HG03460 (cell line): ENCODE results near the gene EGFLAM.

Experiments
- ATAC-seq: cut with Tn5 transposase; IDR thresholded peaks from one replicate; pipeline ENCODE4 v1.9.1; 2021; ENCODE audit not compliant: unreplicated experiment

The EGFLAM gene

GRCh38 chr5:38265546-38266179, 7.3 kb downstream of the EGFLAM start:
- ATAC-seq, result peak; percentile 81

DNA sequence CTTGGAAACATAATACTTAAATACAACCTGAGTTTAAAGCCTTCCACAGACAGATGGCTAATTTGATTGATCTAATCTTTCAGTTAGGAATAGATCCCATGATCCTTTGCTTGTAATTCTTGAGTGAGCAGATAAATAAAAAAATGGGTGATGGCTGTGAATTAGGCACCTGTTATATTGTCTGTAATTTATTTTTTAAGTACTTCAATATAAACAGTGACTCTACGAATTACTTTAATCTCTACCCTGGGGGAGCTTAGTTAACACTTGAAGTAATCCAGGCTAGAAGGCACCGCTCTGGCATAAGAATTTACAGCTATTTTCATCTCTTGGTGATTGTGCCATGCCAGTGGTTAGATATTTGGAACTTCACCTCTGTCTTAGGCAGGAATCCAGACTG, 9.0 kb downstream of the EGFLAM start:
- no peak for ATAC-seq

DNA sequence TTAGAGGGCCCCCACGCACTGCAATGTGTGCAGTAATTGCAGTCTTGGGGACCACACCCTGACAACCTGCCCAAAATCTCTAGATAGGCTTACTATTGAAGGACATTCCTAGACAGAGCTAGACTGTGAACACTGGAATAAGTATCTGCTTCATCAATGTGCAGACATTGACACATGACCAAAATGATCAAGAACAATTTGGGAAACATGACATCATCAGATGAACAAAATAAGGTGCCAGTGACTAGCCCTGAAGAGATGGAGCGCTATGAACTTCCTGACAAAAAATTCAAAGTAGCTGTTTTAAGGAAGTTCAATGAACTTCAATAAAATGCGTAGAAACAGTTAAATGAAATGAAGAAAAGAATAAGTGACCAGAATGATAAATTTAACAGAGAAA, 15.3 kb downstream of the EGFLAM start:
- no peak for ATAC-seq

DNA sequence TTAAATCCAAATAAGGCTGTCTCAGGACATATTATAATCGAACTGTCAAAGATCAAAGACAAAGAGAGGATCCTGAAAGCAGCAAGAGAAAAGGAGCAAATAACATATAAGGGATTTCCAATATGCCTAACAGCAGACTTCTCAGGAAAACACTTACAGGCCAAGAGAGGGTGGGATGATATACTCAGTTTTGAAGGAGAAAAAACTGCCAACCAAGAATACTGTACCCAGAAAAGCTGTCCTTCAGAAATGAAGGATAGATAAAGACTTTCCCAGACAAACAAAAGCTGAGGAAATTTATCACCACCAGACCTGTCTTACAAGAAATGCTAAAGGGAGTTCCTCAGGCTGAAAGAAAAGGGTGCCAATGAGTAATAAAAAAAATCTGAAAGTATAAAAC, 16.0 kb downstream of the EGFLAM start:
- no peak for ATAC-seq

GRCh38 chr5:38284384-38284783, 26.0 kb downstream of the EGFLAM start:
- ATAC-seq, result no peak

DNA sequence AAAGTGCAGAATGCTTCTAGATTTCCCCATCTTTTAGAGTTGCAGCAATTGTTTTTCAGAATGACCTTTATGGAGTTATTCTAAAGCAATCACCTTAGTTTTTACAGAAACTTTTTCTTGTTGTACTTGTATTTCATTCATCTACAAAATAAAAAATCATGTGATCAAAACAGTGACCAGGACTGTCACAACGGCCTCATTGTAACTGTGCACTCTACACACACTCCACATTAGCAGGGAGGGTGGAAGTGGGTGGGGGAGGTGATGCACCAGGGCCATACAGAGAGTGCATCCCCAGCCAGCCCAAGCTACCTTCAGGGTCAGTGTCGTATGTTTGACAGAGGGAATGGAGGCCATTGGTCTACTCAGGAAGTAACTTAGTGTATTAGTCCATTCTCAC, 26.9 kb downstream of the EGFLAM start:
- ATAC-seq, result no peak

DNA sequence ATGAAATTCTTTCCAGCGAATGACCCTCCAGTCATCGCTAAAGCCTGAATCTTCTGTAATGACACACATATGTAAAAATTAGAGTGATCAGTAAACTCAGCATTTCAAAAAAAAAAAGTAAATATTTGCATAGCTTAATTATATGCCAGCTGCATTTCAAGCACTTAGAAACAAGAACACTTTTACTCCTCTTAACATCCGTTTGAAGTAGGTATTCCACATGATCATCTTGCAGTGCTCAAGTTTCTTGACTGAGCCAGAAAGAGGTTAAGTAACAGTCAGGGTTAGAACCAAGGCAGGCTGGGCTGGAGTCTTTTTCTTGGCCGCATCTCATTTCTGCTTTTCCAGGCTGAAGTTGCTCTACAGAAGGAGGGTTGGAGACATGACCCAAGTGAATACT, 27.6 kb downstream of the EGFLAM start:
- ATAC-seq, result no peak

DNA sequence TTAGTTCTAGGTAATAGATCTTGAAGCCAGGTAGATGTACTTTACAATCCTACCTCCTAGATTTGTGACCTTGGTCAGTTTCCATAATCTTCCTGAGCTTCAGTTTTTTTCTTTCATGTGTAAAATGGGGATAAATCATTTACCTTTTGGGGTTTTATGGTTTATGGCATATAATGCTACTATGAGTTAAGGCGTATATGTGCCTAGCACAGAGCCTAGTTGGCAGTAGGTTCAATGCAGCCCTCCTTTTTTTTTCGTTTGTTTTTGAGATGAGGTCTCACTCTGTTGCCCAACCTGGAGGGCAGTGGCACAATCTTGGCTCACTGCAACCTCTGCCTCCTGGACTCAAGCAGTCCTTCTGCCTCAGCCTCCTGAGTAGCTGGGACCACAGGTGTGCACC, 28.8 kb downstream of the EGFLAM start:
- ATAC-seq, result no peak

DNA sequence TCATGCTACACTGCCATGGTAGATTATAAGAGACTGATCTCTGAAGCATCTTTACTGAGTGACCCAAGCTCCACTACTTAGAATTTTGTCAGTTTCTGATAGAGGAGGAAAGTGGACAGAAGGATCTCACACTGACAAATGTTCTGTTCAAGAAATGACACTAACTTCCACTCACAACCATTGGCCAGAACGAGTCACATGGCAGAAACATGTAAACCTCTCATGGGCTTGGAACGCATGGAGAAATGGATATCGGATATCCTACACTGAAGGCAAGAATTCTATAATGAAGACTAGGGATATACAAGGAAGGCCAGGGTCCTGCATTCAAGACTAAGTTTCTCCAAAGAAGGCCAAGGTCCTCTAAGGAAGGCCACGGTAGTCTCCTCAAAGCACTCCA, 31.1 kb downstream of the EGFLAM start:
- no peak for ATAC-seq

GRCh38 chr5:38290028-38290653, 31.8 kb downstream of the EGFLAM start:
- no peak for ATAC-seq

DNA sequence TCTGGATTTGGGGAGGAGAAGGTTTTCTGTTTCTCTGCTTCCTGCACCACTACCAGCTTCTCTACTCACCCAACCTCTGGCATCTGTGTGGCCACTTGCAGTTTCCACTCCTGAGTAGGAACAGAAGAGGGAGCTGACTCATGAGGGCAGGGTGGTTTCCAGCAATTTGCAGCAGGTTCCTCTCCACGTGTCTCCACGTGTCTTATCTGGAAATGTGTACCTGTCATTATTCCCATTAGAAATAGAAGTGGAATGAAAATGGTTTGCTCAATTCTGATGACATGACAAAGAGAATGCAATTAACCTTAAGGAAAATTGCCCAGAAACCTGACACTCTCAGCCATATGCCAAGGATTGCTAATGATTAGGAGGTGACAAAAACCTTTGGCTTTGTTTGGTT, 33.0 kb downstream of the EGFLAM start:
- ATAC-seq, result no peak

DNA sequence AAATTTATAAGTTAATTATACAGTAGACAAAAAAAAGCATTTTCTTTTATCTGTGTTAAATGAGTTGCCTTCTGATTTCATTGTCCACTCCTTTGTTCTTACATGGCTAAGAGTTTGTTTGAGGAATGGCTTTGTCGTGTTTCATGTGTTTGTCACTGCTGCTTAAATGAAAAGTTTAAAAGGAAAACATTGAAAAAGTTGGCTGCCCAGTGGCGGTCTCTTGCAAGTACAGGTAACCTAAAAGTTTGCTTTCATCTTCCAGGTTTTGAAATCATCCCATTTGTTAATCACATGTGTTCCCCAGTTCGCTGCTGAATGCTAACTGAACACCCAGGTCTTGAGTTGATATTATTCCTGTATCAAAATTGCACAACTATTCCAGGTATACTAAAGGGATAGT, 33.9 kb downstream of the EGFLAM start:
- no peak for ATAC-seq

DNA sequence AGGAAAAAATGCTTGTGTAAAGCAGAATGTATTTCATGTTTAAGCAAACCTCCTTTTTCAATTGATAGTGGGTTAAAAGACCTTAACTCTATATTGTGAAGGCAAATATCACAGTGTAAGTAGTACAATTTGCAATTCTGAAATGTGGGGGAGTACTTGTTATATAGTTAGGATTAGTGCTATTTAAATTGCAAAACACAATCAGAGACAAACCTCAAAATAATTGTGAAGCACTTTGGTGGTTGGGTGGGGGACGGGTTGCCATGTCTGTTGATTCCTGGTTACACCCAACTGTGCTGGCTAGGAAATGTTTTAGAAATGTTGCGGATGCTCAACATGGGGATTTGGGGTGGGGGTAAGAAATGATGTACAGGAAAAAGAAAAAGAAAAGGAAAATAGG, 37.4 kb downstream of the EGFLAM start:
- no peak for ATAC-seq

GRCh38 chr5:38297830-38298608, 39.7 kb downstream of the EGFLAM start:
- ATAC-seq, result no peak

GRCh38 chr5:38299585-38299984, 41.2 kb downstream of the EGFLAM start:
- ATAC-seq, result no peak

- no peak for ATAC-seq
Observed at GRCh38 chr5:38305148-38305547, 46.8 kb downstream of the EGFLAM start.

DNA sequence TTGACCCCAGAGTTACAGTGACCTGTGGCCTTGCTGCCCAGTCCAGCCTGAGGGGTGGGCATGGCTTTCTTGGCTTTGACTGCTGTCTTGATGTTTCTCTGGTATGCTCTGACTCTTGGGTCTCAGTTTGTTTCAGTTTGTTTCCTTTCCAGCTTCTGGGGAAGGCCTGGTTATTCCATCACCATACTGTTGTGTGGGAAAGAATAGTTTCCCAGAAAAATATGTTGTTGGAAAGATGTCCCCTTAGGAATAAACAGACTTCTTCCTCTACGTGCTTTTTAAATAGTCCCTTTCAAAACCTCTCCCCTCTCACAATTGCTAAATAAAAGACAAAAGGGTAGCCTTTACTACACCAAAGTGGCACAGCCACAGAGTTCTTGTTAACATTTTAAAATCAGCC, 49.5 kb downstream of the EGFLAM start:
- no peak for ATAC-seq

DNA sequence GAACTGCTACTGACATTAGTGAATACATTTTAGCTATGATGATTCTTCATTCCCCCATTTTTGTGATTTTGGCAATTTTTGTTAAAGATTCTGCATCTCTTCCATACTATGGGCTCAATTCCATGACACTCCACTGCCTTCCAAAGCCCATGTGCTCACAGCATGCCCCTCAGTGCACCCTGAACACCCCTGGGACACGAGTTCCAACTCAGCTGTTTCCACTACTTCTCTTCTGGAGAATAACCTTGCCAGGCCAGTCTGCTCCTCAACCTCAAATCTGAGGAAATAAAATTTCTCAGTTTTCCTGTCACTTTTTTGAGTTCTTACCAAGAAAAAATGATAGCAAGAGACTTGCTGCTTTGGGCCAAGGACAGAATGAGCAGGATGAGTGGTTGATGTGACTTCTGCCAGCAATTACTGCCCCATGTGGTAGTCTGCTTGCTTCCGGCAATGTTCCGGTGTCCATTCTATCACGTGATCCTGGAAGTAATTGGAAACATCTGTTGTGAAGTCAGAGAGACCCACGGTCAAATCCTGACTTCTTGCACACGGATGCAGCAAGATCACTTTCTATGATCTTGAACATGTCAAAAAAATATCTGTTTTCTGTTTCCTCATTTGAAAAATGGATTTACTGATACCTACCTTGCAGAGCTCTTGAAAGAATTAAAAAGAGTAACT, 58.3 kb downstream of the EGFLAM start:
- no peak for ATAC-seq

GRCh38 chr5:38317868-38318267, 59.5 kb downstream of the EGFLAM start:
- no peak for ATAC-seq

DNA sequence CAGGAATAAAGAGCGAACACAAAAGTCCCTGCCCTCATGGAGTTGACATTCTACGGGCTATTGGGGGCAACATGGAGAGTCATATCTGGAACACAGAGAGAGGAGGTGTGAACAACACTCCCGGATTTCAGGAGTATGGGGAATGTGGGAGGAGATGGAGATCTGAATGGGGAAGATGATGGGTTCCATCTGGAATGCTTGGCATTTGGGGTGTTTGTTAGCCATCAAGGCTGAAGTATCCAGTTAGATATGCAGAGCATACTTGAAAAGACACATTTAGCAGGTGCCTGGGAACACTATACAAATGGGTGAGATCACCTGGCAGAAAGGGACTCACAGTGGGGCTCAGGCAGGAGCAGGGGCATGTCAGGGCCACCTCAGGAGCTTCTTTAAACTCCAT, 61.1 kb downstream of the EGFLAM start:
- ATAC-seq, result no peak

- no peak for ATAC-seq
Observed at GRCh38 chr5:38321978-38322377, 63.6 kb downstream of the EGFLAM start.
